ENCODE measurements around the gene HDAC4.

HDAC4 gene

DNA sequence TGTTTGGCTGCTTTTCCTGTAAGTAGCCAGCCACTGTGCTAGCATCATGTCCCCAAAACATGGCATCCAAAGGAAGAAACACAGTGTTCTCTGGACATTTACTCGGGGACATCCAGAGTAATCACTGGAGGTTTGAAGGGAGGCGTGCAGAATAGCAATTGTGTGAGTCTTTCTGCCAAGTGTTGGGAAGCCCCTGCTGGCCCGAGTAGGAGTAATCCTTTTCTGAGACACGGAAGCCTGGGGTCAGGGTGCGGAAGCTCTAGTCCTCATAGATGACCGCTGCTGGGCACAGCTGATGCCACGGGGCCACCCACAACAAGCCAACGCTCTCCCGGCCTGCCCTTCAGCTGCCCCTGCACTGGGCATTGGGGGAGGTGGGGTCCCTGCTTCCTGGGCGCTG is 24.8 kb upstream of the HDAC4 start:
- DNase-seq, result no peak

GRCh38 chr2:239424337-239425045 is 23.7 kb upstream of the HDAC4 start:
- DNase-seq, result no peak

DNA sequence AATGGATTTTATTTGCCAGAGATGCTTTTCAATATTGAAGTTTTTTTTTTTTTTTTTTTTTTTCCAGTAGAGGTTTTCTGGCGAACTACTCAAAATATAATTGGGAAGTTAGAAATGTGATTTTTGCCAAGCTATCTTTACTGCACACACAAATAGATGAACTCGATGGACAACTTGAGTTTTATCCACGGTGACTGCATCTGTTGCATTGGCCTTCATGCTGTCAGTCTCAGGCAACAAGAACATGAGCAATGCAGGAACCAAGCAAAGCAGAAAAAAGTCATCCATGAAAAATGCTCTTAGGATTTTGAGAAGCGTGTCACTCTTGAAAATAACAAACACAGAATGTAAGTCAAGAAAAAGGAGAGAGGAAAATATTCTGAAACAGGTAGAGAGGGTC is 22.7 kb upstream of the HDAC4 start:
- DNase-seq, result no peak

DNA sequence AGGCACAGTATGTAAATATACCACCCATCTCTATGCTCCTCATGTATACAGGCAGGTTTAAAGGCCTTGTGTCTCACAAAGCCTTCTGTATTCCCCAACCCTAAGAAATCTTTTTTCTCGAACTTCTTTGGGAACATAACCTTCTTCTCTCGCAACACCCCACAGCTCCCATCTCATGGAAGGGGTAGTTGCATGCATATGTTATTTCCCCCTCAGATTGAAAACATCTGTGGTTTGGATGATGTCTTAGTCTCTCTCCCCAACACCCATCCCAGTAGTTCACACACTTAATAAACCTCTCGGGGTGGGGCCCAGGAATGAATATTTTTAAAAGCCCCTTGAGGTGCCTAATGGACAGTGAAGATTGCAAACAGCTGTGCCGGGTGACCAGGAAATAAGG is 21.0 kb upstream of the HDAC4 start:
- no peak for DNase-seq

DNA sequence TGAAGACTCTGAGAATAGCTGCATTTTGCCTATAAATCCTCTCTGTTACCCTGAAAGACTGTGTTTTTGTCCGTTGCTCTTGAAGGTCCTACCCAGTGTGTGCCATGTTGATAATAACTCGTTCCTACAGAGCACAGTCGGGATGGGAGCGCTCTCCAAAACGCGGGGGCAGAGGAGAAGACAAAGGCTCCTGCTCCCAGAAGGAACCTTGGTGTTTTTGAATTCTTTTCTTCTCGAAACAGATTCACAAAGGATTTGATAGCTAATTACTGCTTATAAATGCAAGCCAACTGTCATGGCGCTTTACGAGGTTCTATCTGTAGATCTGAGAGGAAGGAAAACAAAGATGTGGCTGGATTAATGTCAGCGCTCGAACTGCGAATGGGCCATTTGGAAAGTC is 19.3 kb upstream of the HDAC4 start:
- no peak for DNase-seq

DNA sequence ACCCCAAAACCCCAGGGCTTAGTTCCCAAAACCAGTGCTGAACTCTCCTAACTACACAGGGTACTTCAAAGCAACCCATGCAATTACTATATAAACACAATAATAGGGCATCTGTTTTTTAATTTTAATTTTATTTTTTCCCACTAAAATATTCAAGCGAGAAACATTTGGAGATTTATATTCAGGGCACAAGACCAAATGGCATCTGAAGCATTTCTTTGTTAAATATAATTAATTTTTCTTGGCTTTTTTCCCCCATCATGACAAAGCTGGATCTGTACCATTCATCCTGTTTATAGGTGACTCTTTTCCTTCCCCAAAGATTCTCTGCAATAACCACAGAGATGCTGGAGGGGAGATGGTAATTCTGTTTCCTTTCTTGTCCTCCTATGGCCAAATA is 18.1 kb upstream of the HDAC4 start:
- DNase-seq, result no peak

DNA sequence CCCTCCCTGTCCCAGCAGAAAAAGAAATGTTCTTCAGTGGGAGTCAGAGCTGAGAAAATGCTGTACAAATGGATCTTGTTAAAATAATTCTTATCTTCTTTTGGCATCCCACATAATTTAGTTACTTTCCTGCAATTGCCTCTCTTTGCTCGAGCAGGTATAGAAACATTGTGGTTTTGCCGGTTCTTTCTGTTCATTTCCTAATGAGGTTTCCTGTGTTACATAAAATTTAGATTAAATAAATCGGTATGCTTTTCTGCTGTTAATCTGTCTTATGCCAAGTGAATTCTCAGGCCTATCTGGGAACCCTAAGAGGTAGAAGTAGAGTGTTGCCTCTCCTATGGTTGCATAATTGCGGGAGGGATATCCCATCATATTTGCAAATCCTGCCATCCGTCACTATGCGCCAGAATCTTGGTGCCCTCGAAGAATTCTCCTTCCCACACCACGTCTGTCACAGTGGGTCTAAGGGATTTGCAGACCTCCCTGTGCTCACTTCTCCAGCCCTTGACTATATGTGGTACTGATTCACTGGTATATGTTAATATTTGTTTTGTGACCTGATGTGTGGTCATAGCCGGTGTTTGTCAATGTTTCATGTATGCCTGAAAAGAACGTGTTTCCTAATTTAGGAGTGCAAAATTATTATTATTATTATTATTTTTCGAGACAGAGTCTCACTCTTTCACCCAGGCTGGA is 12.2 kb upstream of the HDAC4 start:
- DNase-seq, result no peak

- DNase-seq, result no peak
Observed at GRCh38 chr2:239411549-239412319, 10.9 kb upstream of the HDAC4 start.

DNA sequence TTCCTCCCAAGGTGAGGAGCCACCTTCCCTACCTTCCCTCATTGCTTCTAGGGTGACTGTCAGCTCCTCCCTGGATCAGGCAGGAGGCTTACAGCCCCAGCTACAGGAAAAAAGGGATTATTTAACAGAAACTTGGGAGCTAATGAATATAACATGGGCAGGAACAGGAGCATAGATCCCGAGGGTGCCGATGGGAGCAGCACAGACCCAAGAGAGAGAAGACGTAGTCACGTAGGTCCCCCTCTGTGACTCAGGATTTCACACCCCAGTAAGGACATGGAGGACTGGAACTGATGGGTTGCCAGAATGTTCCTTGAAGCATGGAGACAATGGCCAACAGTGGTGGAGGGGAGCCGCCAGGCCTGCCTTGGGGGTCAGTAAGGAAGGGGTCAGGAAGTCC is 10.3 kb upstream of the HDAC4 start:
- no peak for DNase-seq

GRCh38 chr2:239409976-239410375 is 9.2 kb upstream of the HDAC4 start:
- DNase-seq, result no peak

GRCh38 chr2:239407112-239407511 is 6.3 kb upstream of the HDAC4 start:
- DNase-seq, result peak; percentile 9

DNA sequence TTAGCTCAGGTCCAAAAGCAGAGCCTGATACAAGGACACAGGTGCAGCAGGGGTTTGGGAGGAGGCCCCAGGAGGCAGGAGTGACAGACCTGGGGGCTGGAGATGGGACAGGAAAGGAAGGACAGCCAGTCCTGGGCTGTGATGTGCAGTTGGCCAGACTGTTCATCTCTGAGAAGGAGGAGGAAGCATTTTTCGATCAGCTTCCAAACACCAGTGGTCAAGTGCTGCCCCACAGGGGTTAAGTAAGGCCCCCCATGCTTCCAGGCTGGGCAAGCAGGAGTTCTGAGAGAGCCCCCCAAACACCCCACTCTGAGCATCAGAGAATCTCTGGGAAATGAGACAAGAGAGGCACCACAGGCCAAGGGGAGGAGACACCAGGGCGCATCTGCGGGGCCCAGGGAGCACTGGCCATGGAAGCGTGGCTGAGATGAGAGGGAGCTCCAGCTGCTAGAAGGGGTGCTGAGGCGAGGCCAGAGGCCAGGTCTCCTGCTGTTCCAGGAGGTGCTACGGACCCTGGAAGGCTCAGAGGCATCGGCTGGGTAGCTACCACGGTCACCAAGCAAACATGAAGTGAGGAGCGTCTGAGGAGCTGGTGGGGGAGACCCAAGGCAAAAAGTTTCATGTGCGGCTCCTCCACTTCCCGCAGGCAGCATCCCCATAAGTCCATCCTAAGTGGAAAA is 5.6 kb upstream of the HDAC4 start:
- DNase-seq, result peak; percentile 16

DNA sequence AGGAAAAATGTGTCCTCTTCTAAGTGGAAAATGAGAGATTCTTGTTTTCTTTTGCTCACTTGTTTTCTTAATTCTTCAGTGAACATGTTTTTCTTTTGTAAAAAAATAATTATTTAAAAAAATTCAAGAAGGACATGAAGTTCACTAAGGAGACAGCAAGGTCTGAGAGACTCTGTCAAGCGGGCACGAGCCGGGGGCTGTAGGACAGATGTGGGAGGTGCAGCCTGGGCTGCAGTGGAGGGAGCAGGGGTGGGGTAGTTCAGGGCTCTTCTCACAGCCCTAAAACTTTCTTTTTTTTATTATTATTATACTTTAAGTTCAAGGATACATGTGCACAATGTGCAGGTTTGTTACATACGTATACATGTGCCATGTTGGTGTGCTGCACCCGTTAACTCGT is 4.3 kb upstream of the HDAC4 start:
- no peak for DNase-seq

- no peak for DNase-seq
Observed at GRCh38 chr2:239402666-239403065, 1.8 kb upstream of the HDAC4 start.

- no peak for DNase-seq
Observed at GRCh38 chr2:239401881-239402233, 1.0 kb upstream of the HDAC4 start.

- peak; percentile 98 for DNase-seq
Observed at GRCh38 chr2:239401067-239401880, 454 bp upstream of the HDAC4 start.

- no peak for DNase-seq
Observed at GRCh38 chr2:239399921-239400595, 762 bp downstream of the HDAC4 start.

DNA sequence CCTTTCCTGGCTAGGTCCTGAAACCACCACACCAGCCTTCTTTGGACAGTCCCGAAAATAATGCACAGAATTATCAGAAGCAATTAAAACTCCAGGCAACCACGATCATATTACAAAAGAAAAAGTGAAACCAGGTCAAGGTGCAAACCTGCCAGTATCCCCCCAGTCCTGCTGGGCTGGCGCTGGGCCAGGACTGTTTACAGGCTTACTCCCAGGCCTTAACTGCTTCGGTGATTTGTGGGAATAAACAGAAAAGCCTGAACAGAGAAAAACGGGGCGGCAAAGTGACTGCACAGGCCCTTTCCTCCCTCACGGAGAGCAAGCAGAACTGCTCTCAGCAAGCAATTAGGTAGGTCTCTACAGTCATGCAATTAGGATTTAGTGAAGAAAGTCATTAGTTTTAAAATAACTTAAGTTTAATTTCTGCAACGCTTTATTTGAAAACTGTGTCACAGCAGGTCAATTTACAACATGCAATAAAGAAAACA is 1.3 kb downstream of the HDAC4 start:
- DNase-seq, result peak; percentile 56

DNA sequence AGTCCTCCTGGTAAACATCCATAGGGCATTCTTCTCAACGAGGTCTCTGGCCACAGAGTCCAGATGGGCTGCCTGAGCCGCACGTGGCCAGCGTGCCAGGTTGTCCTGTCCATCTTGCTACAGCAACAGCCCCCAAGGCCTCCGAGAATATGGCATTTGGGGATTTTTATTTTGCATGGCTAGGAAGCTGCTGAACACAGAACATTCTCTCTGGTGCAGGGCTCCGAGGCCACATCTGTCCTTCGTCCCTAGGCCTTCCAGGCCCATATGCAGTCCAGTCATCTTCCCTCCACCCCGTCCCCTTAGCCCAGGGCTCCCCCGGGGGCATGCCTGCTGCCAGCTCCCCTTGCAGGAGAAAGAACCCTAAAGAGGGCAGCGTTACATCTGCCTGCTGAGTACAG is 2.3 kb downstream of the HDAC4 start:
- DNase-seq, result no peak

- DNase-seq, result no peak
Observed at GRCh38 chr2:239397931-239398471, 2.8 kb downstream of the HDAC4 start.

- peak; percentile 39 for DNase-seq
Observed at GRCh38 chr2:239396881-239397681, 3.7 kb downstream of the HDAC4 start.

Measured in stimulated activated CD8-positive, alpha-beta memory T cell treated with anti-CD3 and anti-CD28 coated beads, Interleukin-4, amount 100 ng/mL, for 48 hours (primary cell).